ENCODE results near the gene ADTRP.

ADTRP gene

GRCh38 chr6:11710311-11710761 lies 68.3 kb downstream of the ADTRP start:
- H3K36me3 ChIP-seq (ENCODE audit: control insufficient read depth, insufficient read depth, low read length): no peaks in the 10 kb centered on the region
- no peaks in the 10 kb centered on the region for H3K9me3 ChIP-seq (ENCODE audit: control insufficient read depth, low read length)
- H3K27me3 ChIP-seq (ENCODE audit: control insufficient read depth, insufficient read depth, low read length): no peaks in the 10 kb centered on the region
- H3K4me3 ChIP-seq (ENCODE audit: low read length): no peak overlapping the region
- no peaks in the 10 kb centered on the region for H3K4me1 ChIP-seq (ENCODE audit: control insufficient read depth, insufficient read depth, low read length)
- no peak overlapping the region for H3K9ac ChIP-seq (ENCODE audit: low read length)

GRCh38 chr6:11706171-11706570 lies 72.4 kb downstream of the ADTRP start:
- H3K27me3 ChIP-seq (ENCODE audit: control insufficient read depth, insufficient read depth, low read length): no peaks in the 10 kb centered on the region
- H3K4me1 ChIP-seq (ENCODE audit: control insufficient read depth, insufficient read depth, low read length): peaks cover 18% of the 10 kb centered on the region
- H3K36me3 ChIP-seq (ENCODE audit: control insufficient read depth, insufficient read depth, low read length): no peaks in the 10 kb centered on the region
- no peak overlapping the region for H3K9ac ChIP-seq (ENCODE audit: low read length)
- no peak overlapping the region for H3K4me3 ChIP-seq (ENCODE audit: low read length)
- no peaks in the 10 kb centered on the region for H3K9me3 ChIP-seq (ENCODE audit: control insufficient read depth, low read length)

GRCh38 chr6:11705483-11705882 lies 73.1 kb downstream of the ADTRP start:
- H3K36me3 ChIP-seq (ENCODE audit: control insufficient read depth, insufficient read depth, low read length): no peaks in the 10 kb centered on the region
- no peak overlapping the region for H3K4me3 ChIP-seq (ENCODE audit: low read length)
- H3K27me3 ChIP-seq (ENCODE audit: control insufficient read depth, insufficient read depth, low read length): no peaks in the 10 kb centered on the region
- no peaks in the 10 kb centered on the region for H3K9me3 ChIP-seq (ENCODE audit: control insufficient read depth, low read length)
- H3K9ac ChIP-seq (ENCODE audit: low read length): no peak overlapping the region
- peaks cover 18% of the 10 kb centered on the region for H3K4me1 ChIP-seq (ENCODE audit: control insufficient read depth, insufficient read depth, low read length)

GRCh38 chr6:11705069-11705468 lies 73.5 kb downstream of the ADTRP start:
- no peaks in the 10 kb centered on the region for H3K36me3 ChIP-seq (ENCODE audit: control insufficient read depth, insufficient read depth, low read length)
- no peaks in the 10 kb centered on the region for H3K27me3 ChIP-seq (ENCODE audit: control insufficient read depth, insufficient read depth, low read length)
- peaks cover 18% of the 10 kb centered on the region for H3K4me1 ChIP-seq (ENCODE audit: control insufficient read depth, insufficient read depth, low read length)
- no peak overlapping the region for H3K4me3 ChIP-seq (ENCODE audit: low read length)
- H3K9me3 ChIP-seq (ENCODE audit: control insufficient read depth, low read length): no peaks in the 10 kb centered on the region
- no peak overlapping the region for H3K9ac ChIP-seq (ENCODE audit: low read length)

GRCh38 chr6:11703725-11704124 lies 74.9 kb downstream of the ADTRP start:
- Histone ChIP-seq H3K9ac (ENCODE audit: low read length) (no peak overlapping the region), H3K27me3 (ENCODE audit: control insufficient read depth, insufficient read depth, low read length) (no peaks in the 10 kb centered on the region), H3K4me1 (ENCODE audit: control insufficient read depth, insufficient read depth, low read length) (peaks cover 18% of the 10 kb centered on the region)

GRCh38 chr6:11702500-11703130 lies 76.0 kb downstream of the ADTRP start:
- no peaks in the 10 kb centered on the region for H3K27me3 ChIP-seq (ENCODE audit: control insufficient read depth, insufficient read depth, low read length)
- H3K9me3 ChIP-seq (ENCODE audit: control insufficient read depth, low read length): no peaks in the 10 kb centered on the region
- H3K4me1 ChIP-seq (ENCODE audit: control insufficient read depth, insufficient read depth, low read length): peaks cover 18% of the 10 kb centered on the region
- H3K9ac ChIP-seq (ENCODE audit: low read length): no peak overlapping the region
- no peak overlapping the region for H3K4me3 ChIP-seq (ENCODE audit: low read length)
- H3K36me3 ChIP-seq (ENCODE audit: control insufficient read depth, insufficient read depth, low read length): no peaks in the 10 kb centered on the region

More at GRCh38 chr6:11703725-11704124, 74.9 kb downstream of the ADTRP start:
- Histone ChIP-seq H3K36me3 (ENCODE audit: control insufficient read depth, insufficient read depth, low read length) (no peaks in the 10 kb centered on the region), H3K4me3 (ENCODE audit: low read length) (no peak overlapping the region), H3K9me3 (ENCODE audit: control insufficient read depth, low read length) (no peaks in the 10 kb centered on the region)

- no peak overlapping the region for H3K4me3 ChIP-seq (ENCODE audit: low read length)
- no peaks in the 10 kb centered on the region for H3K27me3 ChIP-seq (ENCODE audit: control insufficient read depth, insufficient read depth, low read length)
- H3K4me1 ChIP-seq (ENCODE audit: control insufficient read depth, insufficient read depth, low read length): peaks cover 18% of the 10 kb centered on the region
- H3K36me3 ChIP-seq (ENCODE audit: control insufficient read depth, insufficient read depth, low read length): no peaks in the 10 kb centered on the region
- H3K9ac ChIP-seq (ENCODE audit: low read length): no peak overlapping the region
- H3K9me3 ChIP-seq (ENCODE audit: control insufficient read depth, low read length): no peaks in the 10 kb centered on the region
Observed at GRCh38 chr6:11702089-11702488, 76.5 kb downstream of the ADTRP start.

GRCh38 chr6:11701573-11701972 lies 77.0 kb downstream of the ADTRP start:
- Histone ChIP-seq H3K27me3 (ENCODE audit: control insufficient read depth, insufficient read depth, low read length) (no peaks in the 10 kb centered on the region), H3K36me3 (ENCODE audit: control insufficient read depth, insufficient read depth, low read length) (no peaks in the 10 kb centered on the region), H3K9me3 (ENCODE audit: control insufficient read depth, low read length) (no peaks in the 10 kb centered on the region), H3K4me3 (ENCODE audit: low read length) (no peak overlapping the region), H3K9ac (ENCODE audit: low read length) (no peak overlapping the region), H3K4me1 (ENCODE audit: control insufficient read depth, insufficient read depth, low read length) (peaks cover 18% of the 10 kb centered on the region)

- no peaks in the 10 kb centered on the region for H3K9me3 ChIP-seq (ENCODE audit: control insufficient read depth, low read length)
- H3K4me1 ChIP-seq (ENCODE audit: control insufficient read depth, insufficient read depth, low read length): peaks cover 18% of the 10 kb centered on the region
- no peaks in the 10 kb centered on the region for H3K36me3 ChIP-seq (ENCODE audit: control insufficient read depth, insufficient read depth, low read length)
- no peak overlapping the region for H3K9ac ChIP-seq (ENCODE audit: low read length)
- H3K27me3 ChIP-seq (ENCODE audit: control insufficient read depth, insufficient read depth, low read length): no peaks in the 10 kb centered on the region
- no peak overlapping the region for H3K4me3 ChIP-seq (ENCODE audit: low read length)
Observed at GRCh38 chr6:11700118-11700718, 78.4 kb downstream of the ADTRP start.

- peaks cover 18% of the 10 kb centered on the region for H3K4me1 ChIP-seq (ENCODE audit: control insufficient read depth, insufficient read depth, low read length)
- no peak overlapping the region for H3K9ac ChIP-seq (ENCODE audit: low read length)
Observed at GRCh38 chr6:11699576-11699975, 79.0 kb downstream of the ADTRP start.

GRCh38 chr6:11692451-11693376 lies 85.9 kb downstream of the ADTRP start:
- no peaks in the 10 kb centered on the region for H3K36me3 ChIP-seq (ENCODE audit: control insufficient read depth, insufficient read depth, low read length)

More at GRCh38 chr6:11699576-11699975, 79.0 kb downstream of the ADTRP start:
- Histone ChIP-seq H3K4me3 (ENCODE audit: low read length) (no peak overlapping the region), H3K27me3 (ENCODE audit: control insufficient read depth, insufficient read depth, low read length) (no peaks in the 10 kb centered on the region), H3K36me3 (ENCODE audit: control insufficient read depth, insufficient read depth, low read length) (no peaks in the 10 kb centered on the region), H3K9me3 (ENCODE audit: control insufficient read depth, low read length) (no peaks in the 10 kb centered on the region)

GRCh38 chr6:11689847-11690246 lies 88.8 kb downstream of the ADTRP start:
- H3K9me3 ChIP-seq (ENCODE audit: control insufficient read depth, low read length): no peaks in the 10 kb centered on the region

More at GRCh38 chr6:11692451-11693376, 85.9 kb downstream of the ADTRP start:
- Histone ChIP-seq H3K9me3 (ENCODE audit: control insufficient read depth, low read length) (no peaks in the 10 kb centered on the region), H3K4me3 (ENCODE audit: low read length) (no peak overlapping the region), H3K9ac (ENCODE audit: low read length) (no peak overlapping the region), H3K27me3 (ENCODE audit: control insufficient read depth, insufficient read depth, low read length) (no peaks in the 10 kb centered on the region), H3K4me1 (ENCODE audit: control insufficient read depth, insufficient read depth, low read length) (no peaks in the 10 kb centered on the region)

More at GRCh38 chr6:11689847-11690246, 88.8 kb downstream of the ADTRP start:
- no peak overlapping the region for H3K9ac ChIP-seq (ENCODE audit: low read length)
- H3K4me3 ChIP-seq (ENCODE audit: low read length): no peak overlapping the region
- no peaks in the 10 kb centered on the region for H3K36me3 ChIP-seq (ENCODE audit: control insufficient read depth, insufficient read depth, low read length)
- H3K27me3 ChIP-seq (ENCODE audit: control insufficient read depth, insufficient read depth, low read length): no peaks in the 10 kb centered on the region
- H3K4me1 ChIP-seq (ENCODE audit: control insufficient read depth, insufficient read depth, low read length): no peaks in the 10 kb centered on the region

All from mucosa of stomach (tissue), 1 donor.